Stimulated activated naive CD4-positive, alpha-beta T cell treated with Interleukin-2 at 50 U/mL for 16 hours (primary cell): ENCODE results near the gene BTN1A1.
"Not testable (repeated sequence)": the region's sequence is repeated elsewhere in the genome, so short reads cannot be mapped to it uniquely, and the experiment has no call there.

Experiments used
- DNase-seq: peaks from one replicate; lab custom pipeline; 2025; lab: John Stamatoyannopoulos, UW

Gene BTN1A1

DNA sequence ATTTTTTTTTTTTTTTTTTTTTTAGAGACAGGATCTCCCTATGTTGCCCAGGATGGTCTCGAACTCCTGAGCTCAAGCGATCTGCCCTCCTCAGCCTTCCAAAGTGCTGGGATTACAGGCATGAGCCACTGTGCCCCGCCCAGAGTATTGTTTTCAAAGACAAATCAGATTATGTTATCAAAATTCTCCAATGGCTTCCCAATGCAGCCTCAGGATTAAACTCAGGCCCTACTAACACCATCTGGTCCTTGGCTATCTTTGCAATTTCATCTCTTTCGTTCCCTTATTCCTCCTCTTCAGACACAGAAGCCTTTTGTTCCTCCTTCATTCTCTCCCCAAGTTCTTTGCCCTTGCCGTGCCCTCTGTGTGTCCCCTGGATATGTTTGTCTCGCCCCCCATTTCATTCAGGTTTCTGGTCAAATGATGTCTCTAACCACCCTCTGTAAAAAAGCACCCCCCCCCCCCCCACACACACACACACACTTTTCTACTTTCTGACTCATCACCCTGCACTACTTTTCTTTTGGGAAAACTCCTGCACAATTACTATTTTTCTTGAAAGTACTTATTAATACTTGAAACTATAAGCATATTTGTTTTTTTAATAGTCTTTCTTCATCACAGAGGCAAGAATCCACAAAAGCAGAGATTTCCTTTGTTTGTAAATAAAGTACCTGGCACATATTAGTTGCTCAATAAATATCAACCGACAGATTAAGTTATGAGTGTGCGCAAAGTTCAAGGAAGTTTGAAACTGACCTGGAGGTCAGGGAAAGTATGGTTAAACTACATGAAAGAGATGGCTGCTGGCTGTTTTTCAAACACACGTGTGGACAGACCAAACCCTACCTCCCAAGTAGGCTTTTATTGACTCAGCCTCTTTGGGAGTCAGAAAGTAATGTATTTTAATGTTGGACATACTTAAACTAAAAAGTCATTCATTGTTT is 16.7 kb downstream of the BTN1A1 start:
- DNase-seq: no peak

- no peak for DNase-seq
Observed at GRCh38 chr6:26519359-26519758, 19.3 kb downstream of the BTN1A1 start.

- DNase-seq: no peak
Observed at GRCh38 chr6:26520237-26520849, 20.2 kb downstream of the BTN1A1 start.

DNA sequence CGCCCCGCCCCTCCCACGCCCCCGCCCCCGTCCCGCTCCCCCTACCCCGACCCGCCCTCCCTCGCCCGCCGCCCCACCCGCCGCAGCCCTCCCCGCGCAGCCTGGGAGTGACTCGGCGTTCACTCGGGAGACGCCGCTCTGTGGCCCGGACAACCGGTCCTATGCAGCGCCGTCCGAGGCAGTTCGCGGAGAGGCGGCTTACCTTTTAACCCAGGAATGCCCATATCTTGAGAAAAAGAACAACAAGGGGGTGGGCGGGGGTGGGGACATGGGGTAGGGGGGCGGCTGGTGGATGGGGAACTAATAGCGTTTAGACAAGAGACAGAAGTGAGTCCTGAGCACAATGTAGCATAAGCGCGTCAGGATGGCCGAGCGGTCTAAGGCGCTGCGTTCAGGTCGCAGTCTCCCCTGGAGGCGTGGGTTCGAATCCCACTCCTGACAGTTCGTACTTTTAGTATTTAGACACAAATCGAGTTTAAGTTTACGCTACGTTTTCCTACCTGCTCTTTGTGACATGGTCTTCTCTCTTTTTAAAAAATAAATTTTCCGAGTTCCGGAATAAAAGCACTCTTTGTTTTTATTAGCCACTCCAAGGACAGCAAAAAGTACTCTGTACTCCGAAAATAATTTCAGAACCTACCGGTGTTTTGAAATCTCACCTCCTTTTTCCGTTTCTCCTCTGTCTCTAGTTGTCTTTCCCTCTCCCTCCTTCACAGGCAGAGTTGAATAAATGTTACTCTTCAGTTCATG is 20.9 kb downstream of the BTN1A1 start:
- peak; percentile 84 for DNase-seq

DNA sequence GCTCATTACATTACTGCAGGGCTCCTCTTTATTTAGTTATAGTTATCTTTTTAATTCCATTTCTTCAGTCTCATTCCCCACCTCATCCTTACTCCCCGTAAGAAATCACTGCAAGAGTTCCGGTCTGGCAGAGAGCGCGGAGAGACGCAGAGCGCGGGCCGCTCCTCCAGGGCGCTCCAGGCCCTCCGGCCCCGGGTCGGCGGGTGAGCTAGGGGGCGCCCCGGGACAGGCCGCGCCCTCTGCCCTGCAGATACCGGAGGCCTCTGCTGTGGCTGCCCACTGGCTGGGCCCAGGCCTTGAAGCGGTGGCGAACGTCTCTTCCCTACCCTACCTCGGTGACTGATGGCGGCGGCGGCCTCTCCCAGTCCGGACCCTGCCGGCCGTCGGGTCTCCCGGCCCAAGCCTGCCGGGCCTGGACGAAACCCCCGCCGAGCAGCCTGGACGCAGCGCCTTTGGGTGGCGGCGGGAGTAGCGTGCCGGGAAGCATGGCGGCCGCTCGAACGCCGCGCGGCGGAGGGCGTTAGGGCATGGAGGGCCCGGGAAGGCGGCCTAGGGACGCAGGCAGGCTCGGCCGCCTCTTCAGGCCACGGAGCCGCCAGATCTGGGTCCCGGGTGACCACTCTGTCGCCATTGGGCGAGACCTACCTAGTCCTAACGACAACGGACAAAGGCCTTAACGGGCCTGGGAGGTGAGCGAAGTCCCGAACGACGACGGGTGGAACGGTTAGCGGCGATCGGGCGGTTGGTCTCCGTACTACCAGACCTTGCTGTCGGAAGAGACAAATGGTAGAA is 21.7 kb downstream of the BTN1A1 start:
- DNase-seq: peak; percentile 59

DNA sequence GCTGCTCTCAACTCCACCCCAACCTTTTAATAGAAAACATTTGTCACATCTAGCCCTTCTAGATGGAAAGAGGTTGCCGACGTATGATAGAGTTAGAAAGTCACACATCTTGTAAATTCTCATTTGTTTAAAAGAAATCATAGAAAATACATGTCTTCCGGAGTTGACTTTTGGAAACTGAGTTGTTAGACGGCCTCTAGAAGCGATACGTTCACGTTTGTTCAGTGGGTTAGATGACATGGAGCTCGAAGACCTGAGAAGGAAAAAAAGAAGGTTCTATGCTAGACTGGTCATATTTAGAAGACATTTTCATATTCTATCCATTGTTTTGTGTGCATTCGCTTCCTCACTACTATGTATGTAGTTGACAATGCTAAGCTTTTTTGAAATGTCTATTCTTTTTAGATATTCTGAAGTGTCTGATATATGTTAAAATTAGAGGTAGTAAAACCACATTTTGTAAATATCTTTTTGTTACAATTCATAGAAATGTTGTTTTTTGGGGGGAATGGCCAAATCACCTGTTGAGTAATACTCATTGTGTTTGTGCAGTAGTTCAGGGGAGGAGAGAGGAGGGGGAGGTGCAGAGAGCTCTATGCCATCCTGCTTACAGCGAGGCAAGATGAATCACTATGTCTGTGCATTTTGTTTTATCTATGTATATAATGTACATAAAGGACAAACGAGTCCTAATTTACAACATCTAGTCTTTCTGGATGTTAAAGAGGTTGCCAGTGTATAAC is 22.6 kb downstream of the BTN1A1 start:
- not testable (repeated sequence) for DNase-seq

GRCh38 chr6:26524314-26524713 is 24.2 kb downstream of the BTN1A1 start:
- DNase-seq: not testable (repeated sequence)

DNA sequence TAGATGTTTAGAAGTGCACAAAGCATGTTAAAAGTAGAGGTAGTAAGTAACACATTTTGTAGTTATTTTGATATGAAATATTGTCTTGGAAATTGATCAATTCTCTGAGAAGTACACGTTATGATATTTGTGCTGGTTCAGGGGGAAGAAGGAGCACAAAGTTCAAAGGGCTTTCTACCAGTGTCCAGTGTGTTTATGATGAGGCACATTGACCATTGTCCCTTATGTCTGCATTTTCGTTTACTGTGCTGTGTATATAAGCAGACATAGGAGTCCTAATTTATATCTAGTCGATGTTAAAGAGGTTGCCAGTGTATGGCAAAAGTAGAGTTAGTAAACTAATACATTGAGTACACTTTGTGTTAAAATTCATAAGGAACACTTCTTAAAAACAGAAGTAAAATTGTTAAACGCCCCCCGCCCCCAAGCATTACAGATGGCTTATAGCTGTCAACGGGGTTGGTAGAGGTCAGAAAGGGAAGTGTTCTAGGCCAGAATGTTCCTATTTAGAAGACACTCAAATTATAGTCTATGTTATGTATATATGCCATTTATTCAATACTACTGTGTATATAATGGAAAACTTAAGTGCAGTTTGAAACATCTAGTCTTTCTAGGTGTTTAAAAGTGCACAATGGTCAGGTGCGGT is 24.7 kb downstream of the BTN1A1 start:
- DNase-seq: no peak

DNA sequence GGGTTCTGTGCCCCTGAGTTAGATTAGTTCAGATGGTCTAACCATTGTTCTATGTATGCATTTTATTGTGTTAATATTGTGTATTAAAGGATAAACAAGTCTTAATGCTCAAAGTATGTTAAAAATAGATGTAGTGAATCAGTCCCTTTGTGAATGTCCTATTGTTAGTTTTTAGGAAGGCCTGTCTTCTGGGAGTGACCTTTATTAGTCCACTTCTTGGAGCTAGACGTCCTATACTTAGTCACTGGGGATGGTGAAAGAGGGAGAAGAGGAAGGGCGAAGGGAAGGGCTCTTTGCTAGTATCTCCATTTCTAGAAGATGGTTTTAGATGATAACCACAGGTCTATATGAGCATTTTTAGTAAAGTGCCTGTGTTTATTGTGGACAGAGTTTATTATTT is 25.7 kb downstream of the BTN1A1 start:
- no peak for DNase-seq

GRCh38 chr6:26526928-26527327 is 26.8 kb downstream of the BTN1A1 start:
- no peak for DNase-seq

- no peak for DNase-seq
Observed at GRCh38 chr6:26530203-26530602, 30.1 kb downstream of the BTN1A1 start.

DNA sequence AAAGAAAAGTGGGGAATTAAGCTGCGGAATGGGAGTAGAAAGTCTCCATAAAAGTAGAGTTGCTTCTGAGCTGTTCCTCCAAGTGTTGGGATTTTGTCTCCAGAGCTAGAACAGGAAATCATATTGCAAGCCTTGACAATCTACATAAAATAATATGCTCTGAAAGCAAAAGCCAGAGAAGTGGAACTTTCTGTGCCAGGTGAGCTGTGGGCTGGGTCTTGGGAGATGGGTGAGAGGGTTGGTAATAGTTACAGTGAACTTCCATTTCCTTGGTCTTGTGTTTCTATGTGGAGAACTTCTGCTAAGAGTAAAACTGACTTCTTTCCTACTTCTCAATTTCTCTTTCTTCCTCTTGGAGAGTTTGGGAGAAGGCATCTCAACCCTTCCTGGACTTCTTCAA is 31.8 kb downstream of the BTN1A1 start:
- no peak for DNase-seq

DNA sequence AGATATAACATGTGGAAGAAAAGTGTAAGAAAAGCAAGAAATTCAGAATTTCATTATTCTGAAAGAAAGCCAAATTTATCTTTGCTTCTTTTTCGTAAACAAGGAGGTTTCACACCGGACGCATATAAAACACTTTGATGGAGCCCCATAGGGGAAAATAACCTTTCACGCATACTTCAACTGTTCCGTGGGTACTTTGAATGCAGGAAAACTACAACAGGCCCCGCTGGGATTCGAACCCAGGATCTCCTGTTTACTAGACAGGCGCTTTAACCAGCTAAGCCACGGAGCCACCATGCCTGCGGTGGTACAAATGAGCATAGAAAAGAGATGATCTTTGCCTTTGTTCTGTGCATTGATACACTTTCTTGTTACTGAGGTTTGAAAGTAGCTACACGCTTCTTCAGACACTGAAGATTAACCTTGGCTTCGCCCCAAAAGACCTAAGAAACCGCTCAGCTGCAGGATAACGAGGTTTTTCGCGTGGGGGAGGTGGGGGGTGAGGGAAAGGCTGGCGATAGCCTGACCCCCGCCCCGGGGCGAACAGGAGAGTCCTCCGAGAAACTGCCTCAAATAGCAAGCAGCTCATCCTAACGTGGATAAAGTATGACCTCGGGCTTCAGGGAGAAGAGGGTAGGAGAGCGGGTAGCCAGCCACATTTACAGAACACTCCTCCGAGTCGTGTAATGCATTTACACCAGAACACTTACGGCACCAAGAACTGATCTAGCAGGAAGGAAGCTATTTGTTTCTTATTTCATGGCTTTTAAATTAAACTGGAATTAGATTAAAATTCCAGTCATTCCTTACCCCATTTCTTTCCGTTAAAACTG is 32.8 kb downstream of the BTN1A1 start:
- DNase-seq: peak; percentile 83

- no peak for DNase-seq
Observed at GRCh38 chr6:26533532-26533931, 33.4 kb downstream of the BTN1A1 start.

- no peak for DNase-seq
Observed at GRCh38 chr6:26534681-26535465, 34.8 kb downstream of the BTN1A1 start.

DNA sequence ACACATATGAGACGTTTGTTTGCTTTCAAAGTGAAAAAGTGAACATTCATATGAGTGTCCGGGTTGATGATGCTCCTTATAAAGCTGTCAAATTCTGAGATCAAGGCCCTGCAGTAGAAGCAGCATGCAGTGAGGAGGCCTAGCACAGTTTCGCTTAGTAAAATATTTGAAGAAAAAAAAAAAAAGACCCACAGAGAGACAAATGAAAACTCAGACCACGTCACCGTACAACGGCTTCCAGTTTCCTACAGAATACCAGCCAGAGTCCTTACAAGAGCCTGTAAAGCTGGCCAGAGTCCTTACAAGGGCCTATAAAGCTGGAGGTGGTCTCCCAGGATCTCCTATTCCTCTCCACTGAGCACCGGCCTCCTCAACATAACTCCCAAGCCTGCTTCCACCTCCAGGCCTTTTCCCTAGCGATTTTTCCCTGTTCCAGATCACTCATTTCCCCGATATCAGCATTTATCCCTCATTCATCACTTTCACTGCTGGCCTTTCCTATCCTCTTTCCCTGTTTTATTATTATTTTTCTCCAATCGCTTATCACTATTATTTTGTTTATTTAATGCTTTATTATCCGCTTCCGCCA is 36.6 kb downstream of the BTN1A1 start:
- peak; percentile 33 for DNase-seq

DNA sequence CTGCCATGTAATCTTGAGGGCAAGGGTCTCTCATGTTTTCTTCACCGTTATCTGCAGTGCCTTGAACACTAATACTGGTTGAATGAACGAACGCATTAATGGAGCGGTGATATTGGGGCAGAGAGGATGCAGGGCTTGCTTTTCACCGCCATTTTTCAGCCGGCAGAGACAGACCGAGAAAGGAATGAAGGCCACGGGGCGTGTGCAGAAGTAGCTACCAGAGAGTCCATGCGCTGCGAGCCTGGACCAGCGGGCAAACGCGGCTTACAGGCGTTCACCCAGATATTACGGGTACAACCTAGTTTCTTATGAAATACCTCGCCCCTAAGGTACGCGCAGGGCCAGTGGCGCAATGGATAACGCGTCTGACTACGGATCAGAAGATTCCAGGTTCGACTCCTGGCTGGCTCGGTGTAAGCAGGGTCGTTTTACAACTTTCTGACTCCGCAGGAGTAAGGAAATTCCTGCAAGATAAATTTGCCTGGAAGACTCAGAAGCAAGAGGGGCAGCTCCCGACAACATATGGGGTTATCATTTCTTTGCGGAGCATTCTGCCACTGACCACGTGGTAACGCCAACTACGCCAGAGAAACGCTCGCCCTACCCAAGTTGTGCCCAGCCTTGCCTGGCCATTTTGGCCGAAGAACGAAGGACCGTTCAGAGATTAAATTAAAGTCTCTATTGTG is 37.2 kb downstream of the BTN1A1 start:
- peak; percentile 84 for DNase-seq
